K562 (cell line): ENCODE measurements around the gene FRA10AC1. TPM values are rescaled to one million over a fixed set of nuclear protein-coding genes. Genes with fewer than 3 reads are reported as not detected.

Experiments used
- ATAC-seq: fragments of 200-7000 bp; cut with Tn5 transposase; 3 replicates; pipeline ENCODE4 v1.9.1; 2020; ENCODE audit warnings: moderate library complexity
- Bru-seq: library from RNA; stranded (reverse); fragments of 400-500 nt; gene quantifications from one replicate; lab custom pipeline; 2021; lab: Mats Ljungman, UMichigan
- BruChase-seq, 2 experiments: library from RNA; stranded (reverse); fragments of 400-500 nt; gene quantifications; one replicate each; lab custom pipeline; 2021; lab: Mats Ljungman, UMichigan
- BruUV-seq: library from RNA; stranded (reverse); fragments of 400-500 nt; replicated peaks from 2 replicates; lab custom pipeline; 2021; lab: Mats Ljungman, UMichigan
- CTCF ChIA-PET: fragments of 300-600 bp; formaldehyde crosslinking; extraction: SDS; loops from one replicate; lab custom pipeline; 2021; ENCODE audit warnings: low intra/inter-chr PET ratio; lab: Yijun Ruan, JAX
- POLR2A ChIA-PET: fragments of 300-600, 350-650 bp; sonication (Branson Sonifier 250); formaldehyde crosslinking; extraction: SDS; loops from one replicate; lab custom pipeline; 2021; ENCODE audit warnings: antibody characterized with exemption, inconsistent platforms; lab: Yijun Ruan, JAX
- DNase-seq, 4 experiments: peaks; one replicate each; pipeline versions ENCODE4 v3.0.0 to v3.0.0-alpha.2; 2011 to 2018; ENCODE audit warnings: low spot score in 3 of 4, mixed read lengths in 3 of 4; ENCODE audit errors: extremely low read depth in 1 of 4
- FAIRE-seq: peaks from 2 replicates; lab custom pipeline; 2011; peaks lifted over from hg19 to GRCh38; lab: Jason Lieb, UNC
- H2AFZ ChIP-seq: 2 replicates; pipeline ENCODE4 v1.6.0; 2011; ENCODE audit warnings: low read depth, low read length, control low read depth, inconsistent platforms
- H3K27ac ChIP-seq: fragments of 200-600 bp; 3 replicates; pipeline ENCODE4 v1.8.0; 2011; ENCODE audit warnings: low read depth, mild to moderate bottlenecking, control low read depth, inconsistent platforms, low read length, moderate library complexity, mixed read lengths; ENCODE audit errors: extremely low read depth
- H3K27me3 ChIP-seq, 2 experiments: fragments of 300-600 bp in 1 of 2; 2 replicates in 1 of 2; 3 replicates in 1 of 2; pipeline versions ENCODE4 v1.6.0 to v1.8.0; 2011; ENCODE audit warnings: inconsistent platforms in 2 of 2, low read length in 2 of 2, mild to moderate bottlenecking in 1 of 2, mixed read lengths in 1 of 2, moderate library complexity in 1 of 2; ENCODE audit not compliant: control insufficient read depth in 2 of 2, insufficient read depth in 2 of 2
- H3K36me3 ChIP-seq: fragments of 300-600 bp; 3 replicates; pipeline ENCODE4 v1.8.0; 2011; ENCODE audit warnings: mild to moderate bottlenecking, low read length, inconsistent platforms; ENCODE audit not compliant: control insufficient read depth, insufficient read depth
- H3K4me1 ChIP-seq, 2 experiments: fragments of 200-600 bp in 1 of 2; replicated peaks in 1 of 2; 2 replicates in 1 of 2; 3 replicates in 1 of 2; pipeline versions ENCODE4 v1.5.1 to v1.8.0; 2011; ENCODE audit warnings: inconsistent platforms in 2 of 2, low read length in 2 of 2, mild to moderate bottlenecking in 1 of 2, mixed read lengths in 1 of 2, moderate library complexity in 1 of 2; ENCODE audit not compliant: control insufficient read depth in 2 of 2, insufficient read depth in 2 of 2
- H3K4me2 ChIP-seq: 2 replicates; pipeline ENCODE4 v1.6.1; 2011; ENCODE audit warnings: low read length, control low read depth, inconsistent platforms, mixed read lengths; ENCODE audit not compliant: insufficient read depth
- H3K4me3 ChIP-seq: fragments of 200-600 bp; sonication (generic), shearing (Covaris generic); 2 replicates; pipeline ENCODE4 v1.5.1; 2016; ENCODE audit warnings: control low read depth, inconsistent platforms
- H3K79me2 ChIP-seq: fragments of 200-600 bp; 3 replicates; pipeline ENCODE4 v1.8.0; 2011; ENCODE audit warnings: low read length, inconsistent platforms; ENCODE audit not compliant: control insufficient read depth, insufficient read depth
- H3K9ac ChIP-seq, 2 experiments: 2 replicates each; pipeline versions ENCODE4 v1.6.0 to v1.6.1; 2011; ENCODE audit warnings: low read depth in 2 of 2, low read length in 2 of 2, control low read depth in 1 of 2, inconsistent platforms in 1 of 2, mild to moderate bottlenecking in 1 of 2, mixed read lengths in 1 of 2; ENCODE audit not compliant: insufficient read depth in 1 of 2
- H3K9me1 ChIP-seq: one replicate; pipeline ENCODE4 v1.6.0; 2011; ENCODE audit warnings: inconsistent platforms, mild to moderate bottlenecking, low read length, moderate library complexity; ENCODE audit not compliant: control insufficient read depth, insufficient read depth
- H3K9me3 ChIP-seq: replicated peaks from 2 replicates; pipeline ENCODE4 v1.5.1; 2011; ENCODE audit warnings: low read depth, low read length, inconsistent platforms; ENCODE audit not compliant: control insufficient read depth, insufficient read depth
- H4K20me1 ChIP-seq: replicated peaks from 2 replicates; pipeline ENCODE4 v1.6.1; 2011; ENCODE audit warnings: low read length, inconsistent platforms, mixed read lengths; ENCODE audit not compliant: control insufficient read depth, insufficient read depth
- BMI1 ChIP-seq: fragments of 150-350 bp; IDR thresholded peaks from 2 replicates; pipeline ENCODE4 v1.6.1; 2014; ENCODE audit warnings: low read length
- BRD4 ChIP-seq: fragments of 200-600 bp; sonication (generic); IDR thresholded peaks from 2 replicates; pipeline ENCODE4 v1.6.1; 2017; ENCODE audit warnings: inconsistent platforms
- CBFB ChIP-seq: sonication (generic); formaldehyde crosslinking; IDR thresholded peaks from 2 replicates; pipeline ENCODE4 v1.4.0; 2020; ENCODE audit warnings: mild to moderate bottlenecking, missing genetic modification reagents
- CCNT2 ChIP-seq: IDR thresholded peaks from 2 replicates; pipeline ENCODE4 v1.6.1; 2011; ENCODE audit warnings: borderline replicate concordance, low read depth, mild to moderate bottlenecking, moderate library complexity, mixed read lengths, low read length; ENCODE audit not compliant: insufficient read length; ENCODE audit errors: extremely low read depth
- CHD2 ChIP-seq: IDR thresholded peaks from 2 replicates; pipeline ENCODE4 v1.6.1; 2011; ENCODE audit warnings: low read depth, low read length
- MLLT1 ChIP-seq, 2 experiments: fragments of 450-650 bp; IDR thresholded peaks; 2 replicates each; pipeline ENCODE4 v1.6.1; 2016
- NCOA2 ChIP-seq, 2 experiments: fragments of 450-650 bp; IDR thresholded peaks; 2 replicates each; pipeline ENCODE4 v1.6.1; 2018; ENCODE audit warnings: mild to moderate bottlenecking in 2 of 2, moderate library complexity in 1 of 2; ENCODE audit not compliant: partially characterized antibody in 2 of 2
- NCOR1 ChIP-seq: fragments of 450-650 bp; IDR thresholded peaks from 2 replicates; pipeline ENCODE4 v1.6.1; 2016; ENCODE audit warnings: mild to moderate bottlenecking, moderate library complexity
- NONO ChIP-seq, 2 experiments: fragments of 200-400 bp in 1 of 2; fragments of 450-650 bp in 1 of 2; formaldehyde crosslinking in 1 of 2; IDR thresholded peaks; 2 replicates each; pipeline ENCODE4 v1.6.1; 2017; ENCODE audit warnings: low read depth in 2 of 2, mild to moderate bottlenecking in 2 of 2, moderate library complexity in 2 of 2, low read length in 1 of 2
- SAP30 ChIP-seq: fragments of 200-600 bp; sonication (generic); IDR thresholded peaks from 2 replicates; pipeline ENCODE4 v1.6.1; 2012; ENCODE audit warnings: borderline replicate concordance, low read depth, mild to moderate bottlenecking, moderate library complexity, low read length, control low read depth, inconsistent platforms; ENCODE audit not compliant: insufficient read depth, poor library complexity, severe bottlenecking
- TAL1 ChIP-seq: fragments of 450-650 bp; IDR thresholded peaks from 2 replicates; pipeline ENCODE4 v1.6.1; 2016; ENCODE audit warnings: mild to moderate bottlenecking
- ZNF449 ChIP-seq: fragments of 250-450 bp; sonication (Bioruptor Pico); IDR thresholded peaks from 2 replicates; pipeline ENCODE4 v1.8.0; 2022; ENCODE audit warnings: moderate library complexity, mild to moderate bottlenecking, inconsistent platforms
- WGBS: fragments of 100-300 bp; shearing (Covaris generic); methylation state at CpG from one replicate; pipeline ENCODE4 v1.1.6; 2016; ENCODE audit warnings: low coverage, mixed read lengths; ENCODE audit not compliant: insufficient coverage; ENCODE audit errors: missing lambda C conversion rate; 5-methylcytosine and 5-hydroxymethylcytosine counted together
- in situ Hi-C: fragments of 300-500 bp; cut with MboI; formaldehyde crosslinking; loops from 4 replicates; pipeline ENCODE4 v1.15.0; 2018; ENCODE audit warnings: inconsistent platforms, mixed read lengths
- intact Hi-C: fragments of 100-400 bp; cut with micrococcal nuclease; formaldehyde crosslinking; loops from 2 replicates; pipeline ENCODE4 v1.14.2; 2022
- long read RNA-seq, 3 experiments: library from polyadenylated mRNA in 2 of 3; library from RNA in 1 of 3; unstranded in 2 of 3; stranded (forward) in 1 of 3; transcript quantifications; one replicate each; pipeline ENCODE4 v2.0.0, GENCODE V29; 2019 to 2022
- polyA minus RNA-seq, 3 experiments: library from RNA; depleted of rRNA, polyadenylated mRNA; stranded (reverse); fragments of >200 nt; gene quantifications; 2 replicates each; pipeline ENCODE4 v1.2.3, GENCODE V29; 2011
- polyA plus RNA-seq, 8 experiments: library from polyadenylated mRNA; depleted of rRNA in 4 of 8; stranded (reverse) in 5 of 8; unstranded in 3 of 8; fragments of >200 nt; fragmentation: Nextera tagmentation in 2 of 8; fragmentation: Illumina TruSeq in 1 of 8; extraction: Ambion mirVana in 2 of 8; extraction: Trizol in 1 of 8; gene quantifications; 2 replicates each; pipeline versions ENCODE4 v1.2.1 to v1.2.3, GENCODE V29; 2011 to 2014; ENCODE audit warnings: inconsistent platforms in 1 of 8, missing spikeins in 1 of 8
- total RNA-seq, 7 experiments: library from RNA; depleted of rRNA in 6 of 7; stranded (reverse); fragments of >200 nt in 6 of 7; fragmentation: Illumina TruSeq in 2 of 7; extraction: Trizol in 2 of 7; gene quantifications; 2 replicates each; pipeline versions ENCODE4 v1.2.1 to v1.2.3, GENCODE V29; 2011 to 2021; ENCODE audit warnings: low replicate concordance in 1 of 7

The FRA10AC1 gene
- 8.1 and 52.8 TPM in 2 replicates for total RNA-seq (2011; cell fraction: chromatin; rRNA removed; ENCODE audit: low replicate concordance)
- 3.2 and 4.7 TPM in 2 replicates for total RNA-seq (2011; cell fraction: nucleolus; rRNA removed)
- total RNA-seq (2011; cell fraction: nucleoplasm; rRNA removed), result 24.6 and 40.5 TPM in 2 replicates
- total RNA-seq (2014; rRNA removed) (4.9 and 5.1 TPM in 2 replicates), total RNA-seq (2014; rRNA removed; fragmentation: Illumina TruSeq; extraction: Trizol) (8.0 and 10.8 TPM in 2 replicates), total RNA-seq (2015; rRNA removed; fragmentation: Illumina TruSeq; extraction: Trizol) (5.8 and 5.9 TPM in 2 replicates), total RNA-seq (2021) (9.3 and 9.9 TPM in 2 replicates), polyA plus RNA-seq (2011; rRNA removed) (8.4 and 10.4 TPM in 2 replicates), polyA plus RNA-seq (2014; fragmentation: Illumina TruSeq; extraction: Trizol) (10.4 and 11.8 TPM in 2 replicates), polyA plus RNA-seq (2014; fragmentation: Nextera tagmentation; extraction: Ambion mirVana) (1 to 10 TPM; 4.4 to 4.5 TPM), polyA plus RNA-seq (2014; rRNA removed) (7.7 and 8.5 TPM in 2 replicates), polyA minus RNA-seq (2011; rRNA and poly(A)+ RNA removed) (8.3 and 12.0 TPM in 2 replicates), Bru-seq, nascent RNA (percentile 71 among the genes with signal in this experiment), BruChase-seq, experiment 1, labeled RNA remaining after a 2-hour chase (percentile 80 among the genes with signal in this experiment), BruChase-seq, experiment 2, labeled RNA remaining after a 6-hour chase (percentile 81 among the genes with signal in this experiment)
- polyA plus RNA-seq (2011; cell fraction: cytosol; rRNA removed), result 0.60 and 1.7 TPM in 2 replicates
- 5.9 and 7.6 TPM in 2 replicates for polyA plus RNA-seq (2011; cell fraction: nucleus; rRNA removed)
- polyA plus RNA-seq (2012), result 7.7 and 8.9 TPM in 2 replicates
- 1.1 and 1.5 TPM in 2 replicates for polyA minus RNA-seq (2011; cell fraction: cytosol; rRNA and poly(A)+ RNA removed)
- 13.5 and 17.2 TPM in 2 replicates for polyA minus RNA-seq (2011; cell fraction: nucleus; rRNA and poly(A)+ RNA removed)
- long read RNA-seq, experiment 1, full-length matches to known transcripts, result 33 of 63 reads
- long read RNA-seq, experiment 1, partial matches to known transcripts, result 12 of 63 reads
- long read RNA-seq, experiment 1, other reads (novel, unspliced or antisense), result 18 of 63 reads
- long read RNA-seq, experiment 2, transcript FRA10AC1-201 (14 exons, 3,089 nt), result major isoform, 6 of 25 reads
- long read RNA-seq, experiment 2, partial matches to known transcripts, result 3 of 25 reads
- long read RNA-seq, experiment 2, other reads (novel, unspliced or antisense), result 16 of 25 reads
- long read RNA-seq, experiment 3, partial matches to known transcripts, result 7 of 8 reads
- long read RNA-seq, experiment 3, other reads (novel, unspliced or antisense), result 0 of 8 reads

- BruUV-seq, result no TSS peak
- ATAC-seq, result peak; percentile 99
- Histone ChIP-seq H3K27ac (peak within 1 kb of the TSS; percentile 67), H3K36me3 (peaks cover 11% of the 10 kb centered on the region; the same call in 1 of the 3 replicates), H2AFZ (peak within 1 kb of the TSS; percentile 99), H3K9me3 (no peaks in the 10 kb centered on the region), H3K4me1 (peaks cover 0 to 2% of the 10 kb centered on the region in 2 experiments; a peak in 1 of 5 replicates), H3K9ac (peak within 1 kb of the TSS; percentile 74 to 92), H3K27me3 (no peaks in the 10 kb centered on the region), H3K9me1 (no peaks in the 10 kb centered on the region), H3K79me2 (peaks cover 5% of the 10 kb centered on the region; the same call in 2 of the 3 replicates), H3K4me3 (peak within 1 kb of the TSS; percentile 64), H4K20me1 (no peaks in the 10 kb centered on the region), H3K4me2 (peak within 1 kb of the TSS; percentile 90)
- ChIA-PET CTCF (interaction anchor here (1.0 kb wide), 1 partner anchor 114 kb away, joined by 3 read pairs; no protein-coding TSS in a partner anchor), POLR2A (interaction anchor here (1.0 to 1.1 kb wide), 2 partner anchors 22 to 46 kb away, joined by 4 to 6 read pairs; no protein-coding TSS in a partner anchor)
- WGBS, result 0% methylated on average over 16 of the region's 52 CpGs
- intact Hi-C loops, result loop anchor here (2.0 kb wide), 1 partner anchor 114 kb away; no protein-coding TSS in a partner anchor
- in situ Hi-C loops, result no loop called here
- DNase-seq, result peak; percentile 80 to 88 (median 80)
- FAIRE-seq, result peak; percentile 35
- TF ChIP-seq CCNT2, result peak; percentile 55
- TF ChIP-seq MLLT1 (IDR thresholded peaks at IDR 0.05), result 0 out of 4 replicates have a peak, but pooled peaks of 1 of the 2 experiments have one; percentile 43
- peak; percentile 44 for TF ChIP-seq NCOR1
- peak; percentile 32 for TF ChIP-seq SAP30
- peak; percentile 89; the same call in 1 of the 2 replicates for TF ChIP-seq CBFB (CRISPR knock-in tag)
- TF ChIP-seq NONO (IDR thresholded peaks at IDR 0.05; ENCODE audit: low read depth in 2 of 2, low read length in 1 of 2), result peak in 1 of 2 experiments; percentile 69; a peak in 1 of 4 replicates
- TF ChIP-seq ZNF449, result no peak
- TF ChIP-seq TAL1, result no peak
- 0 out of 2 replicates have a peak, but pooled peaks have one; percentile 39 for TF ChIP-seq CHD2
- no peak for TF ChIP-seq BRD4
- TF ChIP-seq BMI1, result peak; percentile 57; the same call in 1 of the 2 replicates
- TF ChIP-seq NCOA2 (IDR thresholded peaks at IDR 0.05; ENCODE audit: partially characterized antibody in 2 of 2), result no peak
These were observed at the start of gene FRA10AC1 for GRCh38 chr10:93702210-93703001. TSS of gene FRA10AC1 (minus strand) at chr10:93702592. CDS start at chr10:93700106, 2,486 bp downstream.
